ENCODE results near the gene FBH1. TPM values are rescaled to one million over a fixed set of nuclear protein-coding genes. Genes with fewer than 3 reads are reported as not detected.
A peak's percentile ranks its signal among the peaks of the same experiment; 100 is the strongest.
"Not testable (repeated sequence)": the region's sequence is repeated elsewhere in the genome, so short reads cannot be mapped to it uniquely, and the experiment has no call there.

Gene FBH1
- total and polyA plus RNA-seq, 7 donors = 32.4 to 59.3 (median 43.2) TPM

DNA sequence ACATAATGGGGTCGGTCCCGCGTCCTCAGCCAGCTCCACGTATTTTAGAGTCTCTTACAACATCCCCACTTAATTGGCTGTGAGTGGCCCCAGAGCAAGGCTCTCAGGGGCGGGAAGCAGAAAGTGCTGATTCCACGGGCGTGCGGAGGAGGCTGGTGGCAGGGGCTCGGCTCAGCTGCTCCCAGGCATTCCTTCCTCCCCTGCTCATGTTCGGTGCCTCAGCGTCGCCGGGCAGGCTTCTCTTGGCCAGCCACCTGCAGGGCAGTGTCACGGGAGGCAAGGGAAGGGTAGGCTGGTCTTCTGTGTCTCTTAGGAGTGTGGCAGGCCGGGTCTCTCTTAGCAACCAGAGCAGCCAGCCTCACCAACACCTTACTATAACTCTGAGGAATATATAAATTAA is 53.5 kb downstream of the FBH1 start:
- Histone ChIP-seq H3K36me3 (ENCODE audit: insufficient read depth in 1 of 2, low read depth in 1 of 2) (peaks cover 0 to 6% of the 10 kb centered on the region in 2 donors), H3K9me3 (no peaks in the 10 kb centered on the region), H3K4me1 (peaks cover 31% of the 10 kb centered on the region), H3K27ac (peak overlapping the region; percentile 77), H3K27me3 (ENCODE audit: insufficient read depth in 3 of 3, low read length in 2 of 3) (no peaks in the 10 kb centered on the region), H3K4me3 (peak overlapping the region; percentile 28)
- WGBS, 3 donors = 16 to 35% (median 26%) methylated on average over 15 of the region's 15 CpGs
- intact Hi-C loops (cut with DNase I) = no loop called here
- DNase-seq (peak; percentile 66 to 76), ATAC-seq (peak; percentile 65 to 76 (median 68))
- TF ChIP-seq, protein P1, sequence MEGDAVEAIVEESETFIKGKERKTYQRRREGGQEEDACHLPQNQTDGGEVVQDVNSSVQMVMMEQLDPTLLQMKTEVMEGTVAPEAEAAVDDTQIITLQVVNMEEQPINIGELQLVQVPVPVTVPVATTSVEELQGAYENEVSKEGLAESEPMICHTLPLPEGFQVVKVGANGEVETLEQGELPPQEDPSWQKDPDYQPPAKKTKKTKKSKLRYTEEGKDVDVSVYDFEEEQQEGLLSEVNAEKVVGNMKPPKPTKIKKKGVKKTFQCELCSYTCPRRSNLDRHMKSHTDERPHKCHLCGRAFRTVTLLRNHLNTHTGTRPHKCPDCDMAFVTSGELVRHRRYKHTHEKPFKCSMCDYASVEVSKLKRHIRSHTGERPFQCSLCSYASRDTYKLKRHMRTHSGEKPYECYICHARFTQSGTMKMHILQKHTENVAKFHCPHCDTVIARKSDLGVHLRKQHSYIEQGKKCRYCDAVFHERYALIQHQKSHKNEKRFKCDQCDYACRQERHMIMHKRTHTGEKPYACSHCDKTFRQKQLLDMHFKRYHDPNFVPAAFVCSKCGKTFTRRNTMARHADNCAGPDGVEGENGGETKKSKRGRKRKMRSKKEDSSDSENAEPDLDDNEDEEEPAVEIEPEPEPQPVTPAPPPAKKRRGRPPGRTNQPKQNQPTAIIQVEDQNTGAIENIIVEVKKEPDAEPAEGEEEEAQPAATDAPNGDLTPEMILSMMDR (IDR thresholded peaks at IDR 0.05) = no peak

DNA sequence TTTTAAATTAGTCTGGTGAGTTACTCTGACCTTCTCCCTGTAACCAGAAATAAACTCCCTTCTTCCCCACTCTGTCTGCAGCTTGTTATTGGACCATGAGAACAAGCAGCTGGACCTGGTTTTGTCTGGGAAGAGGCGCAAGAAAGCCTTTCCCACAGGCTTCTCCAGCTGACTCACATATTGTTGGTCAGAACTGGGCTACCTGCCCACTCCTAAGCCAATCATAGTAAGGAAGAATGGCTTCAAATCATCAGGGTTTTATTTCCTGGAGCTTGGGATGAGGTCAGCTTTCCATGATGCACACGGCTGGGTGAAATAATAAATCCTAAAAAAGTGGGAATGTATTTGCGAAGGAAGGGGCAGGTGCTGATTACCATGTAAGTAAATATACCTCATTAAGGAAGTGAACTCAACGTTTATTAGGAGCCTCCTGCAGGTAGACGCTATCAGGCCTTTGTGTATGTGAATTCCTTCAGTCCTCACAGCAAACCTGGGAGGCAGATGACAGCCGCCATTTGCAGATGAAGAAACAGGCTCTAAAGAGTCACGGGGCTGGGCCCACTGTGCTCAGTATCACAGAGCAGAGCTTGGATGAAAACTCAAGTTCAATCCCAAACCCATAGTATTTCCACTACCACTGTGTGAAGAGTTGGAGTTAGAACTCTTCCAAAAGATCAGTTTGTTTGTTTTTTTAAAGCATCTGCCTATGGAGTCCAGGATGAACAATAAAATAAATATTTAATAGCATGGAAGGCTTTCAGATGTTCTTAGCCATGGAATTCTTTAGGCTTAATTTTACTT is 54.5 kb downstream of the FBH1 start:
- intact Hi-C loops (cut with DNase I) = no loop called here
- H3K4me3 ChIP-seq = peak overlapping the region; percentile 49
- WGBS, 3 donors = 31 to 37% (median 33%) methylated on average over 7 of the region's 7 CpGs
- no peaks in the 10 kb centered on the region for H3K27me3 ChIP-seq (ENCODE audit: insufficient read depth in 3 of 3, low read length in 2 of 3)
- H3K27ac ChIP-seq = peak overlapping the region; percentile 77
- peak; percentile 80 to 84 (median 82) for ATAC-seq
- TF ChIP-seq, protein P1 (IDR thresholded peaks at IDR 0.05) = no peak
- H3K9me3 ChIP-seq = no peaks in the 10 kb centered on the region
- H3K4me1 ChIP-seq = peaks cover 31% of the 10 kb centered on the region
- peak; percentile 79 to 82 for DNase-seq
- H3K36me3 ChIP-seq (ENCODE audit: insufficient read depth in 1 of 2, low read depth in 1 of 2) = no peaks in the 10 kb centered on the region

DNA sequence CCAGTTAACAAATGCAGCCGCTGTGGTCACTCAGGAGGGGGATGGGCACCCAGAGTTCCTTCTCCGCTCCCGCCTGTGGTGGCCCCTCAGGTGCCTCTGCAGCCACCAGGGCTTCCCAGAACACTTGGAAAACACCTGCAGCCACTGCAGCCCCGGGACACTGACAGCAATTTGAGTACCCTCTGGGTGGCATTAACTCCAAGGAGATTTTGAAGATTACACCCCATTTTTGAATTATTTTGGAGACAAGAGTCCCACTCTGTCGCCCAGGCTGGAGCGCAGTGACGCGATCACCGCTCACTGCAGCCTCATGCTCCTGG is 55.1 kb downstream of the FBH1 start:
- H3K27me3 ChIP-seq (ENCODE audit: insufficient read depth in 3 of 3, low read length in 2 of 3) = no peaks in the 10 kb centered on the region
- WGBS, 3 donors = 79 to 85% (median 81%) methylated on average over 9 of the region's 9 CpGs
- intact Hi-C loops (cut with DNase I) = no loop called here
- no peaks in the 10 kb centered on the region for H3K36me3 ChIP-seq (ENCODE audit: insufficient read depth in 1 of 2, low read depth in 1 of 2)
- H3K27ac ChIP-seq = peak overlapping the region; percentile 77
- peak overlapping the region; percentile 49 for H3K4me3 ChIP-seq
- TF ChIP-seq, protein P1 (IDR thresholded peaks at IDR 0.05) = no peak
- no peaks in the 10 kb centered on the region for H3K9me3 ChIP-seq
- DNase-seq = peak in 1 of 2 donors; percentile 58
- ATAC-seq = no peak
- peaks cover 31% of the 10 kb centered on the region for H3K4me1 ChIP-seq

DNA sequence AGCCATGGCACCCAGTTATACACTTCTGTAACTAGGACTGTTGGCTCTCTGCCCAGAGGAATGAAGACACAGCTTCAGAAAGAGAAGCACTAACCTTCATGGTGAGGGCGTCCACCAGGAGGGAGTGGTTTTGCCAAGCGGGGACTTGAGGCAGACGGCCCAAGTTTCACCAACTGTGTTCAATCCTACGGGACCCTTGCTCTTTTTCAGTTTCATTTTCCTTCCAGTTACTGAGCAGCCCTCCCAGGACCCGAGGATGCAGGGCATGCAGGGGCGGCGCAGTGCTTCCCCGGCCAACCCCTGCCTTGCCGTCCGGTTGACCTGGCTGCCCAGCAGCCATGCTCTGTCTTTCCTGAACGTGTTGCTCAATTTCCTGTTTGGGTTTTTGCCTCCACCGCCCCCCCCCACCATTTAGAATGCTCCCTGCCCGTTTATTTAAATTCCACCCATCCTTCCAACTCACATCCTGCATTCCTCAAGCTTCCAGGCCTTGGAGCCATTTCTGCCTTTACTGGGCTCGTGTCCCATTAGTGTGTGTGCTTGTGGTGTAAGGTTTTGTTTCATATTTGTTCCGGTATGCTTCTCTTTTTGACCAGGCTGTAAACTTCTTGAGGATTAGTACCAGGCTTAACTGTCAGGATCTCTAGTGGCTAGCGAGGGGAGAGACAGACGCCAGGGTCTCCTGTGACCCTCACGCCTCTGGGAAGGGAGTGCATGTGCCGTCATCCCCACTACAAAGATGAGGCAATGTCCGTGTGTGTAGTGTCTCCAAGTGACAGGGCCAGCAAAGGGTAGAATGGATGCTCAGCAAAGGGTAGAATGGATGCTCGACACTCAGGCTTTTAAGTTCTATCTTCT is 55.7 kb downstream of the FBH1 start:
- intact Hi-C loops (cut with DNase I) = no loop called here
- peaks cover 31% of the 10 kb centered on the region for H3K4me1 ChIP-seq
- WGBS, 3 donors = 43 to 49% (median 43%) methylated on average over 21 of the region's 21 CpGs
- TF ChIP-seq, protein P1 (IDR thresholded peaks at IDR 0.05) = no peak
- peak overlapping the region; percentile 49 for H3K4me3 ChIP-seq
- no peaks in the 10 kb centered on the region for H3K27me3 ChIP-seq (ENCODE audit: insufficient read depth in 3 of 3, low read length in 2 of 3)
- no peaks in the 10 kb centered on the region for H3K9me3 ChIP-seq
- H3K27ac ChIP-seq = peak overlapping the region; percentile 77
- ATAC-seq (peak in 3 of 4 donors; percentile 15 to 34 (median 23)), DNase-seq (peak; percentile 74 to 76)
- H3K36me3 ChIP-seq (ENCODE audit: insufficient read depth in 1 of 2, low read depth in 1 of 2) = no peaks in the 10 kb centered on the region

DNA sequence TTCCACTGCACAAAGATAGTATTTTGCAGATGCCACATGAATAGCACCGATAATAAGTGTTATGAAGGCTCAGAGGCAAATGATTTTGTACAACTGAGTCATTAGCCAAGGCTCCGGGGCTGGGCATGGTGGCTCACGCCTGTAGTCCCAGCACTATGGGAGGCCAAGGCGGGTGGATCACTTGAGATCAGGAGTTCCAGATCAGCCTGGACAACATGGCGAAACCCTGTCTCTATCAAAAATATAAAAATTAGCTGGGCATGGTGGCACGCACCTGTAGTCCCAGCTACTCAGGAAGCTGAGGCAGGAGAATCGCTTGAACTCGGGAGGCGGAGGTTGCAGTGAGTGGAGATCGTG is 56.4 kb downstream of the FBH1 start:
- H3K9me3 ChIP-seq; H3K27me3 ChIP-seq (ENCODE audit: insufficient read depth in 3 of 3, low read length in 2 of 3); H3K36me3 ChIP-seq (ENCODE audit: insufficient read depth in 1 of 2, low read depth in 1 of 2); H3K4me3 ChIP-seq; intact Hi-C loops (cut with DNase I); ATAC-seq: not testable (repeated sequence)
- H3K4me1 ChIP-seq = peaks cover 31% of the 10 kb centered on the region
- peak overlapping the region; percentile 77 for H3K27ac ChIP-seq
- 86 to 91% (median 89%) methylated on average over 10 of the region's 10 CpGs for WGBS, 3 donors
- peak in 1 of 2 donors; percentile 14 for DNase-seq
